BJ (cell line): ENCODE results near the gene NAALADL2. TPM values are rescaled to one million over a fixed set of nuclear protein-coding genes. Genes with fewer than 3 reads are reported as not detected.

Experiments used
- CTCF ChIA-PET: fragments of 350-600 bp; formaldehyde crosslinking; extraction: SDS; loops from one replicate; lab custom pipeline; 2021; ENCODE audit warnings: antibody characterized with exemption, inconsistent platforms; lab: Yijun Ruan, JAX
- POLR2A ChIA-PET: fragments of 300-600 bp; sonication (Branson Sonifier 250); formaldehyde crosslinking; extraction: SDS; loops from one replicate; lab custom pipeline; 2021; ENCODE audit warnings: antibody characterized with exemption; lab: Charles Lee
- DNase-seq: peaks from one replicate; pipeline ENCODE4 v3.0.0-alpha.2; 2011; ENCODE audit warnings: low read depth
- H3K27me3 ChIP-seq: 2 replicates; pipeline ENCODE4 v1.6.0; 2011; ENCODE audit warnings: low read length; ENCODE audit not compliant: control insufficient read depth, insufficient read depth
- H3K36me3 ChIP-seq: 2 replicates; pipeline ENCODE4 v1.5.1; 2011; ENCODE audit warnings: low read length; ENCODE audit not compliant: control insufficient read depth, insufficient read depth
- H3K4me3 ChIP-seq: 2 replicates; pipeline ENCODE4 v1.5.1; 2011; ENCODE audit warnings: low read depth, mild to moderate bottlenecking, control low read depth, low read length
- CTCF ChIP-seq: IDR thresholded peaks from 2 replicates; pipeline ENCODE4 v1.5.1; 2011; ENCODE audit warnings: low read depth, mild to moderate bottlenecking, control low read depth, inconsistent platforms, low read length, moderate library complexity; ENCODE audit not compliant: insufficient read depth
- polyA plus RNA-seq: library from polyadenylated mRNA; depleted of rRNA; stranded (reverse); fragments of >200 nt; gene quantifications from 2 replicates; pipeline ENCODE4 v1.2.3, GENCODE V29; 2011

The NAALADL2 gene
- polyA plus RNA-seq, 1 experiment: 3.6 TPM

- ChIA-PET POLR2A (no interaction called here), CTCF (no interaction called here)
- H3K4me3 ChIP-seq: no peak overlapping the region
- H3K27me3 ChIP-seq: no peaks in the 10 kb centered on the region
- no peak for TF ChIP-seq CTCF
- DNase-seq: no peak
- H3K36me3 ChIP-seq: no peaks in the 10 kb centered on the region
Measured at GRCh38 chr3:175211466-175211865, 352.3 kb downstream of the NAALADL2 start.

GRCh38 chr3:175212896-175213295 is 353.8 kb downstream of the NAALADL2 start:
- ChIA-PET CTCF (no interaction called here), POLR2A (no interaction called here)
- no peaks in the 10 kb centered on the region for H3K27me3 ChIP-seq
- H3K4me3 ChIP-seq: no peak overlapping the region
- no peaks in the 10 kb centered on the region for H3K36me3 ChIP-seq
- no peak for TF ChIP-seq CTCF
- no peak for DNase-seq

GRCh38 chr3:175214216-175214615 is 355.1 kb downstream of the NAALADL2 start:
- ChIA-PET POLR2A (no interaction called here), CTCF (no interaction called here)
- Histone ChIP-seq H3K27me3 (no peaks in the 10 kb centered on the region), H3K4me3 (no peak overlapping the region), H3K36me3 (no peaks in the 10 kb centered on the region)
- TF ChIP-seq CTCF: no peak
- DNase-seq: no peak

- CTCF ChIA-PET: no interaction called here
- H3K27me3 ChIP-seq: no peaks in the 10 kb centered on the region
- no peak overlapping the region for H3K4me3 ChIP-seq
- H3K36me3 ChIP-seq: no peaks in the 10 kb centered on the region
- POLR2A ChIA-PET: no interaction called here
- TF ChIP-seq CTCF: no peak
- DNase-seq: no peak
Measured at GRCh38 chr3:175215833-175216232, 356.7 kb downstream of the NAALADL2 start.

- no peak for TF ChIP-seq CTCF
- CTCF ChIA-PET: interaction anchor here (0.6 kb wide), 1 partner anchor 394 kb away, joined by 4 read pairs; no protein-coding TSS in a partner anchor
- no peak overlapping the region for H3K4me3 ChIP-seq
- no peaks in the 10 kb centered on the region for H3K27me3 ChIP-seq
- H3K36me3 ChIP-seq: no peaks in the 10 kb centered on the region
- POLR2A ChIA-PET: no interaction called here
- no peak for DNase-seq
Measured at GRCh38 chr3:175222356-175222755, 363.2 kb downstream of the NAALADL2 start.
